ENCODE results near the gene KCNA4.
"Not testable (repeated sequence)": the region's sequence is repeated elsewhere in the genome, so short reads cannot be mapped to it uniquely, and the experiment has no call there.

KCNA4 gene

DNA sequence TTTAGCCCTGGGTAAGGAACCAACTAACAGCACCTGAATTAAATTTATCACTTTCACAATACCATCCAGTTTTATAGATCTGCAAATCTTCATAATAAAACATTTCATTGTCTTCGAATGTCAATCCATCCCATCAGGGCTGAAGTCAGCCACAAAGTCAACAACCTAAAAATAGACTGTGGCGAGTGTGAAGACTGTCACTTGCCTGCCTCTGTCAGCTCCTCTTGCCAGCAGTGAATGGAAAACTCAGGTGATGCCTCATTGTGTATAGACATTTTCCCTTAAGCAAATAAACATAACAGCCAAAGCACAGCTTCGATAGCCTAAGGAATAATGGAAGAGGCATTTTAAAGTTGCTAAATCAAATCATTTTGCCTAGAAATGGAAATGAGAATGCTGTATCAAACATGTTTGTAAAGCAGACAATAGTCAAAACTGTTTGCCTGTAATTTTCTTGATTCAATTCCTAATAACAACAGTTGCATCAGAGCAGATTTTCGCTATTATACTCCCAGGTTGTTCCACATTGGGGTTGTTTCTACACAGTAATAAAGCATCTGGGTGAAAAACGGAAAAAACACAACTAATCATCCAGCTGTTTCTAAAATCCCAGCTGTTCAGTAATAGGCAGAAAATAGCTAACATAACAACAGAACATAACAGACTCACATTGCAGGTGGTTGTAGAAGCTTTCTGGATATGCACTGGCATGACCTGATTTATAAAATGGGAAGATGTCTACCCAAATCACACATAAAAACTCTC lies 15.7 kb downstream of the KCNA4 start:
- no peak for DNase-seq (ENCODE audit: low read depth in 2 of 2)

DNA sequence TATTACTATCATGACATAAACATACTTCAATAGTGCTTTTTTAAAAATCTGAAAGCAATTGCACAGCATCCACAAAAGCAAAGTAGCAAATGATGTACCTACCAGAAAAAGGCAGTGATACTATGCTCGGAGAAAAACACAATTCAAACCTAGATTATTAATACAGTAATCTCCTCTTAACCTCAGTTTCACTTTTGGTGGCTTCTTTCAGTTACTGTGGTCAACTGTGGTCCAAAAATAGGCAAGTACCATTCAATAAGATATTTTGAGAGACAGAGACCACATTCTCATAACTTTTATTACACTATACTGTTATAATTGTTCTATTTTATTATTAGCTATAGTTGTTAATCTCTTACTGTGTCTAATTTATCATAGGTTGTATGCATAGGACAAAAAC lies 20.8 kb downstream of the KCNA4 start:
- DNase-seq (ENCODE audit: low read depth in 2 of 2), result no peak

DNA sequence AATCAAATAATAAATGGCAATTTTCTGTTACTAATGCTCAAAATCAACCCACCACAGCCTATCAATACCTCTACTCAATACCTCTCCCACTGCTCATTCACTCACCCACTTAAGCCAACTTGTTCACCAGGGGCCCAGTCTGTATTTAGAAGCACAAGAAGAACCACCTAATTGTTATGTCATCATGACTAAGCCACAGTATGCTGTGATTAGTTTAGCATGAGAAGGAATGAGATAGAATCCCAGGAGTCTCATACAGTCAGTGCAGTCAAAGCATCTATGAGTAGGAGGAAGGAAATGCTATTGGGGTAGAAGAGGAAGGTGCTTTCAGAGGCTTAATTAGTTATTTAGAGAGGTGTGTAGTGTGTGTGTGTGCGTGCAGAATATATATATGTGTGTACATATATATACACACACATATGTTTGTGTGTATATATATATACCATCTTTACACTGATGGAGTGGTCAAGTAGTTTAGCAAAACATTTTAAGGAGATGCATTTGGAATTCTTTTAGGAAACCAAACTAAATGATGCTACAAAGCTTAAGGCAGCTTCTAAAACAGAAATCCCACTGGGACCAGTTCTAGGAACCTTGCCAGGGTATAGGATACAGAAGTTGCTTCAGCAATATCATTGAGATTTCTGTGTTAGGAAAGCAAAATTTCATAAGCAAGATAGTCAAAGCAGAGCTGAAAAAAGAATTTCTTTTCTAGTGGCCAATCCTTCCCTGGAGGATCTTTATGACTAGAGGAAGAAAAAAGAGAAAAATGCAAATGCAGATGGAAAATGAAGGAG lies 27.5 kb downstream of the KCNA4 start:
- DNase-seq (ENCODE audit: low read depth in 2 of 2), result no peak

DNA sequence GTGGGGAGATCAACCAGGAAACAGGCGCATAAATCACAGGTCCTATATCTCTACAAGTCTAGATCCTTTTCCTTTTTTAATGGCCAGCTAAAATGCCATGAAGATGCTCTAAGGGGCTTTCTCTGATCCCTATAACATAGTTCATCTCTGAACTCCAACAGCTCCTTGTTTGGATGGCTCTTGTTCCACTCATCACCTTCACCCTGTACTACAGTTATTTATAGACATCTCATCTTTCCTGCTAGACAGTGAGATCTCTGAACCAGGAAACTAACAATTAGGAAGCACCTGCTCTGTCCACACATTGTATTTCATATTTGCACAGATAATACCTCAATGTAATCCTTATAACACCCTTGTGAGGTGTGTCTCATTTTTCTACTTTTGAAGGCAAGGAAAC lies 31.6 kb downstream of the KCNA4 start:
- DNase-seq (ENCODE audit: low read depth in 2 of 2), result no peak

DNA sequence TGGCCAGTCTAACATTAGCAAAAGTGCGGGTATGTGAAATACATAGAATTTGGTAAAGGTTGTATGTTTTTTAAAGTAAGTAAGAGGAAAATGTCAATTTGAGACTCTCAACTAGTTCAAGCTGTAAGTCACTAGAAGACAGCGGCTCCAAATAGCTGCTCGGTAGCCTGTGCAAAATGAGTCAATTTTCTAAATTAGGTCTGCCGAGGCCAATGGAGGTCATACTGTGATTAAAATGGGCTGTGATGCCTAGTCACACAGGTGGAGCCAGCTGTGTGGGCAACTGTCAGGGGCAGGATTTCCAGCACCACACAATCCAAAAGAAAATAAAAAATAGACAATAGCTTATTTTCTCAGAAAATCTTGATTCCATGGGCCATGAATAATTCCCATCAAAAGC lies 32.3 kb downstream of the KCNA4 start:
- DNase-seq (ENCODE audit: low read depth in 2 of 2), result no peak

DNA sequence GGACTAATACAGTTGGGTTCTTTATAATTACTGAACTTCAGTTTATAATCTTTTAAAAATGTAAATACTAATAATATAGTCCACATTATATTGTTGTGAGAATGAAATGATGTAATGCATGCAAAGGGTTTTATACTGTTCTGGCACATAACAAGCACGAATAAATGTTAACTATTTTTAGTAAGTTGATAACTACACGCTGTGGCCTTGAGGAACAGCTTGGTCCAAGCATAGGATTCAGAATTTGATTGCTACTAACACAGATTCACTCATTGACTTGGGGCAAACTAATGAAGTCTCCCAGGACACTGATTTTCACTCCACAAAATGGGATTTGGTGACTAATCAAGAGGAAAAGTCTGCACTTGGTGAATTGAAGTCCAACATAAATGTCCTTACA lies 38.3 kb downstream of the KCNA4 start:
- no peak for DNase-seq (ENCODE audit: low read depth in 2 of 2)

DNA sequence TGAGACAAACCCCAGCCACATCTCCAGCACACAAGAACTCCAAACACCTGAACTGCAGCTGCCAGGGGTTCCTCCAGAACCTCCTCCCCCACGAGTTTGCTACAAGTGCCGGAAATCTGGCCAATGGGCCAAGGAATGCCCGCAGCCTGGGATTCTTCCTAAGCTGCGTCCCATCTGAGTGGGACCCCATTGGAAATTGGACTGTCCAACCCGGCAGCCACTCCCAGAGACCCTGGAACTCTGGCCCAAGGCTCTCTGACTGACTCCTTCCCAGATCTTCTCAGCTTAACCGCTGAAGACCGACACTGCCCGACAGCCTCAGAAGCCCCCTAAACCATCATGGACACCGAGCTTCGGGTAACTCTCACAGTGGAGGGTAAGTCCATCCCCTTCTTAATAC lies 41.2 kb downstream of the KCNA4 start:
- not testable (repeated sequence) for DNase-seq (ENCODE audit: low read depth in 2 of 2)

DNA sequence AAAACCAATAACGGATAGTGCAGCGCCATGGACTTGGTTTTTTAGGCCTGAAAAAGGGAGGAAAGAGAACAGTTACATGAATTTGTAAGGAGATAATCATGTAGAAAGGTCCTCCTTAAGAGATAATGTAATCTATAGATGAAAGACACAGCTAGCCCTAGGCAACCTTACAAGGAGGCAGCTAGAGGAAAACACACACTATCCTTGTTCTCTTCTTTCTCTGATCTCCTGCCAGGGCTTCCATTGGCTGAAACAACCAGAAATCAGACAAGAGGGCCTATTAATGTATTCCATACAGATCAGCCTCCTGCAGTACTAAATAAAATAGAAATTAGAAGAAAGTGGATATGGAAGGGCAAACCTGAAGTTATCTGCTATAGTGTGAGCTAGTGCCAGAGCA lies 53.0 kb downstream of the KCNA4 start:
- DNase-seq (ENCODE audit: low read depth in 2 of 2), result no peak

DNA sequence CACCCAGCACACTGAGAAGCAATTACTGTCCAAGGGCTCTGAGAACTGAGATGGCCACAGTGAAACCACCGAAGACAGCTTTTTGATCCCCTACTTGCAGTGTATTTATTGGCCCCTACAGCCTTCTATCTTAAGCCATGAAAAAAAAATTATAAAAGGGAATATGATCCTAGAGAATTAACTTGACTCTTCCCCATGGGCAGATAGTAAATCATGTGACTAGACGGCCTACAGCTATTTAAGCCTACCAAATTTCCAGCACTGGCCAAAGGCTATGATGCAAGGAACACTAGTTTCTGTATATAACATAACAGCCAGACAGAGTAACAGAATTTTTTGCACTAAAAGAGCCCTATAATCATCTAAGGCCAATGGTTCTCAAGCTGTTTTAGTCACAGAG lies 53.8 kb downstream of the KCNA4 start:
- DNase-seq (ENCODE audit: low read depth in 2 of 2), result no peak

DNA sequence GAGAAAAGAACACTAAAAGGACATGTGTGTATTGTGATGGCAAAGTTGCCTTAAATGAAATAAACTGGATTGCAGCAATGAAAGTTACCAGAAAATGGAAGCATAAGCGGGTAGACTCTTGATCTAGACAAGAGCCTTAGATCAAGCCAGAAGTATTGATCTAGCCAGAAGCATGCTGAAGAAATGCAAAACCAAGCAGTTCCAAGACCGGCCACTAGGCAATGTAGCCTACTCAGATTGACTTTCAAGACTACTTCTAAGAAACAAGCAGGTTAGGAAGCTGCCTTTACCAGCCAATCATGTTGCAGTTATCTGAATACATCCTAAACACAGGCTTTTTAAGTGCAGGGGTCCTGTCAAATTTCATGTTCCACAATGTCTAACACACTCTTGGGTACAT lies 54.6 kb downstream of the KCNA4 start:
- no peak for DNase-seq (ENCODE audit: low read depth in 2 of 2)

Data from stimulated activated CD8-positive, alpha-beta memory T cell treated with anti-CD3 and anti-CD28 coated beads, Interleukin-2, amount 100 ng/mL, for 1 hour (primary cell).